ENCODE results near the gene CCNG1.
"Not testable (repeated sequence)": the region's sequence is repeated elsewhere in the genome, so short reads cannot be mapped to it uniquely, and the experiment has no call there.

The CCNG1 gene

GRCh38 chr5:163437309-163438182 lies at the start of gene CCNG1:
Gene CCNG1, plus strand, starts transcription at chr5:163437595. Its CDS starts 1,662 bp downstream, at chr5:163439257.
- no peak for TF ChIP-seq CTCF (IDR thresholded peaks at IDR 0.05; ENCODE audit: extremely low read depth, missing control alignments)
- peak; percentile 92 for DNase-seq (ENCODE audit: low spot score)

- TF ChIP-seq CTCF (IDR thresholded peaks at IDR 0.05; ENCODE audit: extremely low read depth, missing control alignments) = no peak
- DNase-seq (ENCODE audit: low spot score) = no peak
Measured at GRCh38 chr5:163395792-163396191, 41.6 kb upstream of the CCNG1 start.

GRCh38 chr5:163396818-163397340 lies 40.5 kb upstream of the CCNG1 start:
- DNase-seq (ENCODE audit: low spot score) = not testable (repeated sequence)

GRCh38 chr5:163397354-163397753 lies 40.0 kb upstream of the CCNG1 start:
- TF ChIP-seq CTCF (IDR thresholded peaks at IDR 0.05; ENCODE audit: extremely low read depth, missing control alignments) = no peak
- no peak for DNase-seq (ENCODE audit: low spot score)

- no peak for TF ChIP-seq CTCF (IDR thresholded peaks at IDR 0.05; ENCODE audit: extremely low read depth, missing control alignments)
- DNase-seq (ENCODE audit: low spot score) = no peak
Measured at GRCh38 chr5:163399923-163400322, 37.5 kb upstream of the CCNG1 start.

GRCh38 chr5:163401271-163401670 lies 36.1 kb upstream of the CCNG1 start:
- no peak for TF ChIP-seq CTCF (IDR thresholded peaks at IDR 0.05; ENCODE audit: extremely low read depth, missing control alignments)
- no peak for DNase-seq (ENCODE audit: low spot score)

- no peak for TF ChIP-seq CTCF (IDR thresholded peaks at IDR 0.05; ENCODE audit: extremely low read depth, missing control alignments)
- no peak for DNase-seq (ENCODE audit: low spot score)
Measured at GRCh38 chr5:163402007-163402406, 35.4 kb upstream of the CCNG1 start.

All from GM20000 (cell line).